ENCODE measurements around the gene TERT.

GRCh38 chr5:1297243-1297642, 2.4 kb upstream of the TERT start:
- TF ChIP-seq CTCF (IDR thresholded peaks at IDR 0.05), result no peak
- no peak for TF ChIP-seq POLR2A (IDR thresholded peaks at IDR 0.05)
- TF ChIP-seq POLR2AphosphoS5 (IDR thresholded peaks at IDR 0.05), result no peak
- no peak for TF ChIP-seq EP300 (IDR thresholded peaks at IDR 0.05; ENCODE audit: low read depth)
